ENCODE data around the gene ST6GALNAC5.

DNA sequence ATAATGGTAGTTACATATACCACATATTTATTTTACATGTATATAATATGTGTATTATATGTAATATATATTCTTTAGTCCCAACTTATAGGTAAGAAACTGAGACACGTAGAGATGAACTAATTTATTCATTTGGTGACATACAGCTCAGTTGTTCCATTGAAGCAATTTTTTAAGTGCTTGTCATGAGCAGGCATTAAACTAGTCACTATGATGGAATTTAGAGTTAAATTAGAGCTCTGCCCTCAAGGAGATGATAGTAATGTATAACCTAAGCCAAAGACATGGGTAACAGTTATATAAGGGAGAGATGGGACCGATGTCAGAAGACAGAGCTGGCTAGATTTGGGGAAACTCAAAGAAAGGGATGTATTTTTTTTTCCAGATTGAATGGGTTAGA, 83.0 kb downstream of the ST6GALNAC5 start:
- TF ChIP-seq EP300 (IDR thresholded peaks at IDR 0.05) (no peak), CTCF (IDR thresholded peaks at IDR 0.05) (no peak), POLR2A (IDR thresholded peaks at IDR 0.05; ENCODE audit: low read depth) (no peak), POLR2AphosphoS5 (IDR thresholded peaks at IDR 0.05) (no peak)

All from esophagus muscularis mucosa (tissue), 4 donors.